ENCODE data around the gene SPOCK2. TPM values are rescaled to one million over a fixed set of nuclear protein-coding genes. Genes with fewer than 3 reads are reported as not detected.

SPOCK2 gene
- total and polyA plus RNA-seq, 2 of the 13 experiments (the other 11 are each of a cell fraction or from before 2014, with no cell fraction given): 8.6 to 30.6 TPM

DNA sequence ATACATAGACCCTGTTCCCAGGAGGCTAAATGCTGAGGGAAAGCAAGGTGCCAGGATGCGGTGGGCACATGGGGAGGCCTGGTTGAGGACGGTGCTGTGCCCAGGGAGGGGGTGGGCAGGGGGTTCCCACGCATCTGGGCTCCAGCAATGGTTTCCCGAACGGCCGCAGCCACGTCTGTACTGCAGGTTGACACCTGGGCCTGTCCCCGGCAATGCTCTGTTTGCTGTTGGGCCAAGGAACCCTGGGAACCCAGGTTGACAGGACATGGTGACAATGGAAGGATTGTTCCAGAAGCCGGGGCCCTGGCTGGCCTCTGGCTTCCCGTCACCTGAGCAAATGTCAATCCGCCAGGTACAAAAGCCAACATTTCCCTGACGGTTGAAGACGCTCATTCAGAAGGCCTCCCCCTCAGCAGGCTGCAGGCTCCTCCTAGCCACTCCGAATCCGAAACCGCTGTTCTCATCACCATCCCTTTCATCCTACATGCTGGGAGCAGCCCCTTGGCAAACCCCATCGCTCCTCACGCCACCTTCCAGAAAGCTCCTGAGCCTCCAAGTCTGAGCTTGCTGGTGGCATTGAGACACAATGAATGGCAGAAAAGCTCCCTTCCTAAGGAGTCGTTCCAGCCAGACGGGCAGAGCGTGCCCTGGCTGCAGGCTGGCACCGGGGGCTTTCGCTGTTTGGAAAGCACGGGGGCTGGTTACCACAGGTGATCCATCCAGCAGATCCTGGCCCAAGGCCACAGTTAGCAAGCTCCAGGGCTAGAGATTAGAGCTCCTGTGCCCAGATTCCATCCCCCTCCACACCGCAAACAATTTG lies 31.2 kb downstream of the SPOCK2 start (continued):
- TF ChIP-seq MEIS1 (CRISPR knock-in tag; IDR thresholded peaks at IDR 0.05; ENCODE audit: borderline replicate concordance) (peak; percentile 58; the same call in 1 of the 2 replicates), THYN1 (CRISPR knock-in tag; IDR thresholded peaks at IDR 0.05; ENCODE audit: borderline replicate concordance, low read depth) (no peak), DR1 (CRISPR knock-in tag; IDR thresholded peaks at IDR 0.05) (no peak), FOSL1 (CRISPR knock-in tag; IDR thresholded peaks at IDR 0.05; ENCODE audit: borderline replicate concordance) (0 out of 2 replicates have a peak, but pooled peaks have one; percentile 16), CBX5 (CRISPR knock-in tag; IDR thresholded peaks at IDR 0.05; ENCODE audit: borderline replicate concordance) (no peak; the same call in 1 of the 2 replicates), PCBP1 (IDR thresholded peaks at IDR 0.05; ENCODE audit: borderline replicate concordance, low read depth, low read length) (no peak), ARNT2 (CRISPR knock-in tag; IDR thresholded peaks at IDR 0.05; ENCODE audit: low read depth) (peak; percentile 43; the same call in 1 of the 2 replicates), MXI1 (IDR thresholded peaks at IDR 0.05; ENCODE audit: borderline replicate concordance, low read depth, low read length) (no peak; the same call in 2 of the 3 replicates), HNRNPUL1 (IDR thresholded peaks at IDR 0.05; ENCODE audit: low read depth, low read length) (no peak), PRPF4 (IDR thresholded peaks at IDR 0.05; ENCODE audit: low read depth, low read length, poor library complexity, severe bottlenecking) (no peak), ZNF12 (CRISPR knock-in tag; IDR thresholded peaks at IDR 0.05) (no peak), SETDB1 (CRISPR knock-in tag; IDR thresholded peaks at IDR 0.05; ENCODE audit: borderline replicate concordance) (no peak), ZNF709 (CRISPR knock-in tag; IDR thresholded peaks at IDR 0.05) (peak; percentile 54; the same call in 1 of the 2 replicates), ZNF296 (CRISPR knock-in tag; conservative IDR thresholded peaks at IDR 0.05) (no peak)
- TF ChIP-seq, protein P1, sequence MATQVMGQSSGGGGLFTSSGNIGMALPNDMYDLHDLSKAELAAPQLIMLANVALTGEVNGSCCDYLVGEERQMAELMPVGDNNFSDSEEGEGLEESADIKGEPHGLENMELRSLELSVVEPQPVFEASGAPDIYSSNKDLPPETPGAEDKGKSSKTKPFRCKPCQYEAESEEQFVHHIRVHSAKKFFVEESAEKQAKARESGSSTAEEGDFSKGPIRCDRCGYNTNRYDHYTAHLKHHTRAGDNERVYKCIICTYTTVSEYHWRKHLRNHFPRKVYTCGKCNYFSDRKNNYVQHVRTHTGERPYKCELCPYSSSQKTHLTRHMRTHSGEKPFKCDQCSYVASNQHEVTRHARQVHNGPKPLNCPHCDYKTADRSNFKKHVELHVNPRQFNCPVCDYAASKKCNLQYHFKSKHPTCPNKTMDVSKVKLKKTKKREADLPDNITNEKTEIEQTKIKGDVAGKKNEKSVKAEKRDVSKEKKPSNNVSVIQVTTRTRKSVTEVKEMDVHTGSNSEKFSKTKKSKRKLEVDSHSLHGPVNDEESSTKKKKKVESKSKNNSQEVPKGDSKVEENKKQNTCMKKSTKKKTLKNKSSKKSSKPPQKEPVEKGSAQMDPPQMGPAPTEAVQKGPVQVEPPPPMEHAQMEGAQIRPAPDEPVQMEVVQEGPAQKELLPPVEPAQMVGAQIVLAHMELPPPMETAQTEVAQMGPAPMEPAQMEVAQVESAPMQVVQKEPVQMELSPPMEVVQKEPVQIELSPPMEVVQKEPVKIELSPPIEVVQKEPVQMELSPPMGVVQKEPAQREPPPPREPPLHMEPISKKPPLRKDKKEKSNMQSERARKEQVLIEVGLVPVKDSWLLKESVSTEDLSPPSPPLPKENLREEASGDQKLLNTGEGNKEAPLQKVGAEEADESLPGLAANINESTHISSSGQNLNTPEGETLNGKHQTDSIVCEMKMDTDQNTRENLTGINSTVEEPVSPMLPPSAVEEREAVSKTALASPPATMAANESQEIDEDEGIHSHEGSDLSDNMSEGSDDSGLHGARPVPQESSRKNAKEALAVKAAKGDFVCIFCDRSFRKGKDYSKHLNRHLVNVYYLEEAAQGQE (IDR thresholded peaks at IDR 0.05; ENCODE audit: borderline replicate concordance in 1 of 2, low read depth in 1 of 2, low read length in 2 of 2): no peak
- TF ChIP-seq, protein P2, sequence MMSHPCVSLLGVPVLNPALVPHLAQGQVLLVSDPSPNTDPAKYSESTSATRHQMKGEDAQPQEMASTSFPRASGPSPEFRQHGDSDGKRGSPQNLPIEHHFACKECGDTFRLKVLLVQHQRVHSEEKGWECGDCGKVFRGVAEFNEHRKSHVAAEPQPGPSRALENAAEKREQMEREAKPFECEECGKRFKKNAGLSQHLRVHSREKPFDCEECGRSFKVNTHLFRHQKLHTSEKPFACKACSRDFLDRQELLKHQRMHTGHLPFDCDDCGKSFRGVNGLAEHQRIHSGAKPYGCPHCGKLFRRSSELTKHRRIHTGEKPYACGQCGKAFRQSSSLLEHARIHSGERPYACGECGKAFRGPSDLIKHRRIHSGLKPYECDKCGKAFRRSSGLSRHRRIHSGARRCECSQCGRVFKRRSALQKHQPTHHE (CRISPR knock-in tag; IDR thresholded peaks at IDR 0.05; ENCODE audit: borderline replicate concordance): no peak; the same call in 1 of the 2 replicates
- TF ChIP-seq, protein P3, sequence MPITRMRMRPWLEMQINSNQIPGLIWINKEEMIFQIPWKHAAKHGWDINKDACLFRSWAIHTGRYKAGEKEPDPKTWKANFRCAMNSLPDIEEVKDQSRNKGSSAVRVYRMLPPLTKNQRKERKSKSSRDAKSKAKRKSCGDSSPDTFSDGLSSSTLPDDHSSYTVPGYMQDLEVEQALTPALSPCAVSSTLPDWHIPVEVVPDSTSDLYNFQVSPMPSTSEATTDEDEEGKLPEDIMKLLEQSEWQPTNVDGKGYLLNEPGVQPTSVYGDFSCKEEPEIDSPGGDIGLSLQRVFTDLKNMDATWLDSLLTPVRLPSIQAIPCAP (CRISPR knock-in tag; IDR thresholded peaks at IDR 0.05; ENCODE audit: low read depth): no peak
- TF ChIP-seq, protein P4, sequence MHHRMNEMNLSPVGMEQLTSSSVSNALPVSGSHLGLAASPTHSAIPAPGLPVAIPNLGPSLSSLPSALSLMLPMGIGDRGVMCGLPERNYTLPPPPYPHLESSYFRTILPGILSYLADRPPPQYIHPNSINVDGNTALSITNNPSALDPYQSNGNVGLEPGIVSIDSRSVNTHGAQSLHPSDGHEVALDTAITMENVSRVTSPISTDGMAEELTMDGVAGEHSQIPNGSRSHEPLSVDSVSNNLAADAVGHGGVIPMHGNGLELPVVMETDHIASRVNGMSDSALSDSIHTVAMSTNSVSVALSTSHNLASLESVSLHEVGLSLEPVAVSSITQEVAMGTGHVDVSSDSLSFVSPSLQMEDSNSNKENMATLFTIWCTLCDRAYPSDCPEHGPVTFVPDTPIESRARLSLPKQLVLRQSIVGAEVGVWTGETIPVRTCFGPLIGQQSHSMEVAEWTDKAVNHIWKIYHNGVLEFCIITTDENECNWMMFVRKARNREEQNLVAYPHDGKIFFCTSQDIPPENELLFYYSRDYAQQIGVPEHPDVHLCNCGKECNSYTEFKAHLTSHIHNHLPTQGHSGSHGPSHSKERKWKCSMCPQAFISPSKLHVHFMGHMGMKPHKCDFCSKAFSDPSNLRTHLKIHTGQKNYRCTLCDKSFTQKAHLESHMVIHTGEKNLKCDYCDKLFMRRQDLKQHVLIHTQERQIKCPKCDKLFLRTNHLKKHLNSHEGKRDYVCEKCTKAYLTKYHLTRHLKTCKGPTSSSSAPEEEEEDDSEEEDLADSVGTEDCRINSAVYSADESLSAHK (CRISPR knock-in tag; IDR thresholded peaks at IDR 0.05; ENCODE audit: borderline replicate concordance): no peak

All from HepG2 (cell line).